Endothelial cell of umbilical vein (primary cell): ENCODE data around the gene SLC1A1. TPM values are rescaled to one million over a fixed set of nuclear protein-coding genes. Genes with fewer than 3 reads are reported as not detected.

Experiments used
- BruUV-seq: library from RNA; stranded (reverse); fragments of 400-500 nt; replicated peaks from 2 replicates; lab custom pipeline; 2021; lab: Mats Ljungman, UMichigan
- CTCF ChIA-PET: fragments of 300-600, 350-600 bp; sonication (Branson Sonifier 250); formaldehyde crosslinking; loops from one replicate; lab custom pipeline; 2021; ENCODE audit warnings: antibody characterized with exemption, inconsistent platforms; lab: Charles Lee
- POLR2A ChIA-PET: fragments of 300-600, 350-600 bp; sonication (Branson Sonifier 250); formaldehyde crosslinking; loops from one replicate; lab custom pipeline; 2021; ENCODE audit warnings: antibody characterized with exemption, inconsistent platforms; lab: Charles Lee
- DNase-seq: peaks from one replicate; pipeline ENCODE4 v3.0.0-alpha.2; 2011; ENCODE audit warnings: low read depth, low spot score
- FAIRE-seq: peaks from 2 replicates; lab custom pipeline; 2011; peaks lifted over from hg19 to GRCh38; lab: Jason Lieb, UNC
- H2AFZ ChIP-seq: 2 replicates; pipeline ENCODE4 v1.6.0; 2012; ENCODE audit warnings: low read depth, low read length, control low read depth, inconsistent platforms
- H3K27ac ChIP-seq: 2 replicates; pipeline ENCODE4 v1.5.1; 2011; ENCODE audit warnings: low read depth, mild to moderate bottlenecking, control low read depth, low read length, moderate library complexity; ENCODE audit not compliant: insufficient read depth
- H3K27me3 ChIP-seq, 2 experiments: 2 replicates each; pipeline versions ENCODE4 v1.6.0 to v1.6.1; 2011; ENCODE audit warnings: low read length in 2 of 2, mixed read lengths in 1 of 2; ENCODE audit not compliant: control insufficient read depth in 2 of 2, insufficient read depth in 2 of 2
- H3K36me3 ChIP-seq, 2 experiments: 2 replicates in 1 of 2; 3 replicates in 1 of 2; pipeline ENCODE4 v1.5.1; 2011; ENCODE audit warnings: low read length in 2 of 2, mild to moderate bottlenecking in 1 of 2, moderate library complexity in 1 of 2; ENCODE audit not compliant: control insufficient read depth in 2 of 2, insufficient read depth in 2 of 2; ENCODE audit errors: extremely low read depth in 1 of 2
- H3K4me1 ChIP-seq: 3 replicates; pipeline ENCODE4 v1.5.1; 2011; ENCODE audit warnings: mild to moderate bottlenecking, low read length; ENCODE audit not compliant: control insufficient read depth, insufficient read depth; ENCODE audit errors: extremely low read depth
- H3K4me2 ChIP-seq: 2 replicates; pipeline ENCODE4 v1.6.1; 2011; ENCODE audit warnings: low read length, control low read depth, mixed read lengths; ENCODE audit not compliant: insufficient read depth
- H3K4me3 ChIP-seq, 3 experiments: fragments of 200-600 bp in 1 of 3; sonication (generic), shearing (Covaris generic) in 1 of 3; replicated peaks in 1 of 3; 2 replicates each; pipeline ENCODE4 v1.5.1; 2011 to 2016; ENCODE audit warnings: control low read depth in 3 of 3, low read length in 3 of 3, mild to moderate bottlenecking in 2 of 3, inconsistent platforms in 1 of 3, low read depth in 1 of 3, moderate library complexity in 1 of 3; ENCODE audit not compliant: insufficient read depth in 1 of 3
- H3K79me2 ChIP-seq: 2 replicates; pipeline ENCODE4 v1.6.0; 2012; ENCODE audit warnings: low read length, inconsistent platforms; ENCODE audit not compliant: control insufficient read depth, insufficient read depth
- H3K9ac ChIP-seq: replicated peaks from 2 replicates; pipeline ENCODE3; 2011; ENCODE audit warnings: low read length, control low read depth; ENCODE audit not compliant: insufficient read depth; ENCODE audit errors: extremely low read depth
- H3K9me1 ChIP-seq: replicated peaks from 3 replicates; pipeline ENCODE4 v1.6.0; 2011; ENCODE audit warnings: mild to moderate bottlenecking, low read length; ENCODE audit not compliant: control insufficient read depth, insufficient read depth; ENCODE audit errors: extremely low read depth
- H3K9me3 ChIP-seq: replicated peaks from 2 replicates; pipeline ENCODE4 v1.5.1; 2012; ENCODE audit warnings: low read length, inconsistent platforms; ENCODE audit not compliant: control insufficient read depth, insufficient read depth
- H4K20me1 ChIP-seq: replicated peaks from 2 replicates; pipeline ENCODE3; 2011; ENCODE audit warnings: mild to moderate bottlenecking, low read length; ENCODE audit not compliant: control insufficient read depth, insufficient read depth; ENCODE audit errors: extremely low read depth
- CTCF ChIP-seq, 2 donors: IDR thresholded peaks; 1 replicate in 1 of 2; 2 replicates in 1 of 2; pipeline ENCODE4 v1.5.1; 2011; ENCODE audit warnings: low read length in 2 of 2, mild to moderate bottlenecking in 2 of 2, moderate library complexity in 2 of 2, control low read depth in 1 of 2, inconsistent platforms in 1 of 2, low read depth in 1 of 2; ENCODE audit not compliant: insufficient read depth in 1 of 2; ENCODE audit errors: extremely low read depth in 1 of 2
- EZH2 ChIP-seq: IDR thresholded peaks from 2 replicates; pipeline ENCODE4 v1.6.1; 2012; ENCODE audit warnings: borderline replicate concordance, low read depth, mild to moderate bottlenecking, moderate library complexity, low read length, inconsistent platforms; ENCODE audit not compliant: severe bottlenecking
- FOS ChIP-seq: IDR thresholded peaks from 2 replicates; pipeline ENCODE4 v1.6.1; 2011; ENCODE audit warnings: mild to moderate bottlenecking, low read length, moderate library complexity, borderline replicate concordance; ENCODE audit not compliant: insufficient read depth
- GATA2 ChIP-seq: IDR thresholded peaks from 2 replicates; pipeline ENCODE4 v1.7.0; 2011; ENCODE audit warnings: low read depth, mild to moderate bottlenecking, moderate library complexity, mixed read lengths, low read length; ENCODE audit not compliant: insufficient read length, insufficient read depth
- JUN ChIP-seq: IDR thresholded peaks from 2 replicates; pipeline ENCODE4 v1.6.1; 2011; ENCODE audit warnings: borderline replicate concordance, low read depth; ENCODE audit not compliant: insufficient read length, insufficient read depth
- MAX ChIP-seq: IDR thresholded peaks from 2 replicates; pipeline ENCODE4 v1.6.1; 2011; ENCODE audit not compliant: insufficient read depth, insufficient read length
- MYC ChIP-seq: IDR thresholded peaks from one replicate; pipeline ENCODE4 v1.6.1; 2011; ENCODE audit warnings: mild to moderate bottlenecking, low read depth, low read length
- POLR2A ChIP-seq: IDR thresholded peaks from 2 replicates; pipeline ENCODE4 v1.6.1; 2012; ENCODE audit warnings: low read depth, mild to moderate bottlenecking, control low read depth, low read length
- POLR2AphosphoS5 ChIP-seq: IDR thresholded peaks from 2 replicates; pipeline ENCODE4 v1.6.1; 2012; ENCODE audit warnings: low read depth, mild to moderate bottlenecking, control low read depth, low read length, moderate library complexity; ENCODE audit not compliant: insufficient read depth
- dilution Hi-C: fragments of 300-500 bp; cut with MboI; formaldehyde crosslinking; loops from one replicate; pipeline ENCODE4 v1.15.0; 2019; ENCODE audit warnings: low sequenced_read_pairs; ENCODE audit not compliant: extremely low pct_ligation_motif_present
- intact Hi-C: fragments of 100-400 bp; cut with micrococcal nuclease; formaldehyde crosslinking; loops from one replicate; pipeline ENCODE4 v1.10.0; 2022
- polyA plus RNA-seq, 4 experiments: library from polyadenylated mRNA; depleted of rRNA in 3 of 4; stranded (reverse) in 3 of 4; unstranded in 1 of 4; fragments of >200 nt; gene quantifications; 2 replicates each; pipeline versions ENCODE4 v1.2.1 to v1.2.3, GENCODE V29; 2011 to 2012; ENCODE audit warnings: missing spikeins in 1 of 4
- total RNA-seq: library from RNA; stranded (reverse); gene quantifications from 2 replicates; pipeline ENCODE4 v1.2.3, GENCODE V29; 2021

The SLC1A1 gene
- total and polyA plus RNA-seq, 2 donors (not counting 3 experiments of a cell fraction or from before 2014, with no cell fraction given) = 5.8 to 8.3 TPM

- Histone ChIP-seq H3K27ac (no peak overlapping the region), H3K4me1 (no peaks in the 10 kb centered on the region), H3K79me2 (no peaks in the 10 kb centered on the region), H4K20me1 (no peaks in the 10 kb centered on the region), H2AFZ (no peak overlapping the region), H3K9ac (no peak overlapping the region), H3K9me1 (no peaks in the 10 kb centered on the region), H3K9me3 (no peaks in the 10 kb centered on the region), H3K4me3 (no peak overlapping the region), H3K4me2 (no peak overlapping the region), H3K36me3 (peaks cover 1 to 3% of the 10 kb centered on the region in 2 experiments), H3K27me3 (no peaks in the 10 kb centered on the region)
- intact Hi-C loops = no loop called here
- CTCF ChIA-PET = interaction anchor here (1.3 kb wide), 1 partner anchor 32 kb away, joined by 4 read pairs; no protein-coding TSS in a partner anchor
- POLR2A ChIA-PET = no interaction called here
- BruUV-seq = no TSS peak
- dilution Hi-C loops = no loop called here
- FAIRE-seq (no peak), DNase-seq (no peak)
- no peak for TF ChIP-seq JUN
- no peak for TF ChIP-seq FOS
- no peak for TF ChIP-seq MAX
- no peak for TF ChIP-seq EZH2
- no peak for TF ChIP-seq MYC
- TF ChIP-seq CTCF (IDR thresholded peaks at IDR 0.05; ENCODE audit: extremely low read depth in 1 of 2, insufficient read depth in 1 of 2, low read depth in 1 of 2, low read length in 2 of 2) = no peak
- TF ChIP-seq POLR2A = no peak
- TF ChIP-seq POLR2AphosphoS5 = no peak
- no peak for TF ChIP-seq GATA2
Observed at GRCh38 chr9:4573176-4573575, 82.9 kb downstream of the SLC1A1 start.
